Fibroblast of the aortic adventitia (primary cell): Measurements from ENCODE around the gene LITAF. TPM values are rescaled to one million over a fixed set of nuclear protein-coding genes. Genes with fewer than 3 reads are reported as not detected.

Experiments used
- DNase-seq: peaks from one replicate; pipeline ENCODE4 v3.0.0-alpha.2; 2010; ENCODE audit warnings: low read depth
- H3K4me3 ChIP-seq: 2 replicates; pipeline ENCODE4 v1.5.1; 2011; ENCODE audit warnings: low read depth, mild to moderate bottlenecking, control low read depth, low read length, moderate library complexity
- CTCF ChIP-seq: IDR thresholded peaks from 2 replicates; pipeline ENCODE4 v1.5.1; 2011; ENCODE audit warnings: mild to moderate bottlenecking, low read length, control low read depth, inconsistent platforms; ENCODE audit not compliant: insufficient read depth
- total RNA-seq: library from RNA; depleted of rRNA; stranded (reverse); fragments of >200 nt; gene quantifications from 2 replicates; pipeline ENCODE4 v1.2.3, GENCODE V29; 2012; ENCODE audit warnings: low replicate concordance

LITAF gene
- total RNA-seq, 1 donor: 44.6 TPM

DNA sequence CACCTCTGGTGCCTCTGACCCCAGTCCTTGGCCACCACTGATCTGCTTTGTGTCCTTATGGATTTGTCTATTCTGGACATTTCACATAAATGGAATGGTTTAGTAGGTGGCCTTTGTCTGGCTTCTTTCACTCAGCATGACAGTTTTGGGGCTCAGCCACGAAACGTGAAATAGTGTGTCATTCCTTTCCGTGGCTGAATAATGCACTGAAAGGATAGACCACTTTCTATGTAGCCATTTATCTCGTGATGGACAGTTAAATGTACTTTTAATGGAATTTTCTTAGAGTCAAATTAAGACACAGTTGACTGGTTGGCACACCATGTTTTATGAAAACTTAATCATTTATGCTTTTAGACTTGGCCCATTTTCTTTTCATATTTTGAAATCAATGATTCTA is 57.4 kb downstream of the LITAF start:
- TF ChIP-seq CTCF: no peak
- no peak for DNase-seq
- no peak overlapping the region for H3K4me3 ChIP-seq

- DNase-seq: no peak
- no peak for TF ChIP-seq CTCF
- H3K4me3 ChIP-seq: no peak overlapping the region
These were observed 58.7 kb downstream of the LITAF start for GRCh38 chr16:11528053-11528452.

GRCh38 chr16:11526655-11527350 is 59.9 kb downstream of the LITAF start:
- no peak overlapping the region for H3K4me3 ChIP-seq
- TF ChIP-seq CTCF: no peak
- DNase-seq: no peak

- TF ChIP-seq CTCF: no peak
- H3K4me3 ChIP-seq: no peak overlapping the region
- DNase-seq: no peak
These were observed 62.5 kb downstream of the LITAF start for GRCh38 chr16:11524098-11524760.

GRCh38 chr16:11521055-11521454 is 65.7 kb downstream of the LITAF start:
- no peak overlapping the region for H3K4me3 ChIP-seq
- no peak for DNase-seq
- TF ChIP-seq CTCF: no peak

DNA sequence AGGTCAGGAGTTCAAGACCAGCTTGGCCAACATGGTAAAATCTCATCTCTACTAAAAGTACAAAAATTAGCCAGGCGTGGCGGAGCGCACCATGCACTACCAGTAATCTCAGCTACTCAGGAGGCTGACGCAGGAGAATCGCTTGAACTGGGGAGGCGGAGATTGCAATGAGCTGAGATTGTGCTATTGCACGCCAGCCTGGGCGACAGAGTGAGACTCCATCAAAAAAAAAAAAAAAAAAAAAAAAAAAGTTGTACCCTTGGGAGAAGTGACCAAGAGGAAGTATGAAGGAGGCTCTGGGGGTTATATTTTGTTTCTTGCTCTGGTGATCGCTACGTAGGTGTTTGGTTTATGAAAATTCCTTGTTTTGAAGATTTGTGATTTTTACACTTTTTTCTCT is 66.3 kb downstream of the LITAF start:
- H3K4me3 ChIP-seq: no peak overlapping the region

More for the DNA sequence above, 66.3 kb downstream of the LITAF start:
- DNase-seq: no peak
- TF ChIP-seq CTCF: no peak
